Immature natural killer cell (primary cell): ENCODE measurements around the gene STK32C. TPM values are rescaled to one million over a fixed set of nuclear protein-coding genes. Genes with fewer than 3 reads are reported as not detected.

Experiments used
- DNase-seq, 3 donors: peaks; one replicate each; pipeline ENCODE4 v3.0.0; 2022; ENCODE audit warnings: mixed read lengths in 1 of 3
- H3K27ac Mint-ChIP-seq, 6 donors: one replicate each; pipeline ENCODE4 v1.8.0; 2020; ENCODE audit warnings: mixed read lengths in 6 of 6, mild to moderate bottlenecking in 5 of 6, inconsistent platforms in 4 of 6, moderate library complexity in 3 of 6
- H3K27me3 Mint-ChIP-seq, 3 donors: one replicate each; pipeline ENCODE4 v1.8.0; 2020 to 2021; ENCODE audit warnings: low read depth in 3 of 3, mild to moderate bottlenecking in 3 of 3, mixed read lengths in 3 of 3, moderate library complexity in 3 of 3, inconsistent platforms in 1 of 3
- H3K36me3 Mint-ChIP-seq, 3 donors: one replicate each; pipeline ENCODE4 v1.8.0; 2020; ENCODE audit warnings: mixed read lengths in 3 of 3, inconsistent platforms in 2 of 3, mild to moderate bottlenecking in 2 of 3
- H3K4me1 Mint-ChIP-seq, 2 donors: one replicate each; pipeline ENCODE4 v1.8.0; 2020; ENCODE audit warnings: inconsistent platforms in 2 of 2, mild to moderate bottlenecking in 2 of 2, mixed read lengths in 2 of 2, moderate library complexity in 1 of 2
- H3K4me3 Mint-ChIP-seq, 5 donors: one replicate each; pipeline ENCODE4 v1.8.0; 2020; ENCODE audit warnings: mild to moderate bottlenecking in 5 of 5, mixed read lengths in 5 of 5, inconsistent platforms in 3 of 5, moderate library complexity in 3 of 5
- H3K9me3 Mint-ChIP-seq, 6 donors: one replicate each; pipeline ENCODE4 v1.8.0; 2020; ENCODE audit warnings: mild to moderate bottlenecking in 6 of 6, mixed read lengths in 6 of 6, inconsistent platforms in 4 of 6, moderate library complexity in 3 of 6
- polyA plus RNA-seq, 3 donors: library from polyadenylated mRNA; unstranded; fragments of 300-500 nt; fragmentation: Illumina TruSeq; gene quantifications; one replicate each; pipeline ENCODE4 v1.2.3, GENCODE V29; 2021

The STK32C gene
- polyA plus RNA-seq, 3 donors from 2014 or later: 6.3 to 14.2 (median 13.7) TPM

DNA sequence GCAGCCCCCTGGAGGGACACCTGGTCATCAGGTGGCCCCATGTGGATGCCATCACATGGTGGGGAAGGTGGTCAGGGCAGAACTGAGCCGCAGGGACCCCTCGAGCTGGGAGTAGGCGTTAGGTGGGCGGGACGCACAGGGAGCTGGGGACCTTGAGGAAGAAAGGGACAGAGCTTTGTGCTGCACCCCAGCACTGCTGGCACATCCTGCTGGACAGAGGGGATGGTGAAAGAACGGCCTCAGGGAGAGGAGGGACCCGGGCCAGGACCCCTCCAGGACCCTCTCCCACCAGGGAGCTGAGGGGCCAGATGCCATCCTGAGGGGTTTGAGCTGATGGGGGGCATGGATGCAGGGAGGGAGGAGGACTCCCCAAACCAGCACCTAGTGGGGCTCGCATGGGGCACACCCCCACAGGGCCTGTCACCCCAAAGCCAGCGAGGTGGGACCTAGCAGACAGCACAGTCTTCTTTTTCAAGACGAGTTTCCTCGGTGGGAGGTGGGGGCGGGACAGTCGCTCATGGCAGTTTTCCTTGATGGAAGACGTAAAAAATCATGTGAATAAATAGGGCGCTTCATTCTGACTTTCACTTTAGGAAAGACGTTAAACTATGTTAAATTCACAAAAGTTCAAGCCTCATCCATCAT lies 43.3 kb downstream of the STK32C start:
- Mint-ChIP-seq H3K36me3 (no peaks in the 10 kb centered on the region), H3K27ac (no peak overlapping the region), H3K9me3 (no peaks in the 10 kb centered on the region), H3K4me3 (no peak overlapping the region), H3K4me1 (peaks cover 5 to 10% of the 10 kb centered on the region in 2 donors), H3K27me3 (peaks cover 0 to 2% (median 0%) of the 10 kb centered on the region in 3 donors)
- DNase-seq: no peak

DNA sequence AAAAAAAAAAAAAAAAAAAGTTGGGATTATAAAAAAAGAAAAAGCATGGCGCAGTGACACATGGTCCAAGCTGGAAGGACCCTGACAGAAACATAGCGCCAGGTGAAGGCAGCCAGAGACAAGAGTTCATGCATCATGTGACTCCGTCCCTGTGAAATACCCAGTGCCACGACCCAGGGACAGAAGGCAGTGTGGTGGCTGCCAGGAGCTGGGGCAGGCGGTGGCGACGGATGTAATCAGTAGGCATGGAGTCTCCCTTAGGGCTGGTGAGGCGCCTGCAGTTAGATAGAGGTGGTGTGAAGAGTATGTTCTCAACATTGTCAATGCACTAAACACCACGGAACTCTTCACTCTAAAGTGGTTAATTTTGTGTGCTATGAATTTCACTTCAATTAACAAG lies 43.9 kb downstream of the STK32C start:
- peaks cover 0 to 2% (median 0%) of the 10 kb centered on the region in 3 donors for H3K27me3 Mint-ChIP-seq
- no peak overlapping the region for H3K27ac Mint-ChIP-seq

DNA sequence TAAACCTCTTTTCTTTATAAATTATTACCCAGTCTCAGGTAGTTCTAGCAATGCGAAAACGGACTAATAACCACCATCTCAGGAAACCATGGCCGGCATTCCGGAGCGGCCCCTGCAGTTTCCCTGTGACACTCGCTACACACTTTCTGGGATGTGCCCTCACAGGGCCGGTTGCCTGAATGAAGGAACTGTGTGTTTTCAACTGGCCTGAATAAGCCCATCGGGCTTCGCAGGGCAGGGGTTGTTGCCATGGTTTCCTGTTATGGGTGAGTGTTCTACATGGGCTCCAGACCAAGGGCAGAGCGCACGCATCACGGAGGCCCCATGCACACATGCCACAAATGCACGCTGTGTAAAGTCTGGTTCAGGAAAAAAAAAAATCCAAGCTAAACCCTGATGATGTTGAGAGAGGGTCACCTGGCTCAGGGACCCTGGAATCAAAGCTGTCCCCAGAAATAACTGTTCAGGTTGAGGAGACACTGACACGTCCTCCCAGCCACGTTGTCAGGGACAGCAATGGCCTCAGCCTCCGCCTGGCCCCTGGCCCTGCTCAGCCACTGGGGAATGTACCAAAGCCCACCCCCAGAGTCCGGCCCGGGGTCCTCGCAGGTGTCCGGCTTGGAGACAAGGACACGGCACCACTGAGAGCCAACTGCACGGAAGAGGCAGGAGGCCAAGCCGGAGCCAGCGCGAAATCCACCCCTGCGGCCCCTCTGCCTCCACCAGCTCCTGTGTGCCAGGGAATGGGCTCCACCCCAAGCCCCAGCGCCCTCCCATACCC lies 47.9 kb downstream of the STK32C start:
- H3K27me3 Mint-ChIP-seq: peaks cover 0 to 4% (median 0%) of the 10 kb centered on the region in 3 donors
- H3K4me1 Mint-ChIP-seq: peaks cover 0 to 20% of the 10 kb centered on the region in 2 donors
- H3K27ac Mint-ChIP-seq: peak overlapping the region in 1 of 6 donors; percentile 38
- no peak overlapping the region for H3K4me3 Mint-ChIP-seq
- H3K9me3 Mint-ChIP-seq: no peaks in the 10 kb centered on the region
- no peaks in the 10 kb centered on the region for H3K36me3 Mint-ChIP-seq
- DNase-seq: no peak

More for the DNA sequence above, 43.9 kb downstream of the STK32C start:
- Mint-ChIP-seq H3K4me1 (peaks cover 5 to 11% of the 10 kb centered on the region in 2 donors), H3K36me3 (no peaks in the 10 kb centered on the region), H3K4me3 (no peak overlapping the region), H3K9me3 (no peaks in the 10 kb centered on the region)
- DNase-seq: no peak

DNA sequence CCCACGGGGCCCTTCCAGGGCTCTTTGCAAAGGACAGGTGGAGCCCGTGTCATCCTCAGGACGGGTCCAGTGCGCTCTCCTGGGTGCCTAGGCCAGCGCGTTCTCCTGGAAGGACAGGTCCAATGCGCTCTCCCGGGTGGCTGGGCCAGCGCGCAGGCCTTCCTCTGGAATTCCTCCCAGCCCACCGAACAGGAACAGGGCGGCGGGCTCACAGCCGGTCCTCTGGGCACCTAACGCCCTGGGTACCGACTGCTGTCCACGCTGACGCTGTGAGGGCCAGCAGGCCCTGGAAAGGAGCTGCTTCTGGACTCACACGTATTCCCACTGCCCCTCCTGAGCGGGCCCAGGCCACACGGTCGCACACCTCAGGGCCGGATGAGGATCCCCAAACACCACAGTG lies 49.3 kb downstream of the STK32C start:
- no peaks in the 10 kb centered on the region for H3K9me3 Mint-ChIP-seq
- H3K36me3 Mint-ChIP-seq: no peaks in the 10 kb centered on the region
- peaks cover 0 to 28% of the 10 kb centered on the region in 2 donors for H3K4me1 Mint-ChIP-seq
- no peak overlapping the region for H3K4me3 Mint-ChIP-seq
- no peak overlapping the region for H3K27ac Mint-ChIP-seq
- peaks cover 0 to 2% (median 0%) of the 10 kb centered on the region in 3 donors for H3K27me3 Mint-ChIP-seq
- DNase-seq: no peak

DNA sequence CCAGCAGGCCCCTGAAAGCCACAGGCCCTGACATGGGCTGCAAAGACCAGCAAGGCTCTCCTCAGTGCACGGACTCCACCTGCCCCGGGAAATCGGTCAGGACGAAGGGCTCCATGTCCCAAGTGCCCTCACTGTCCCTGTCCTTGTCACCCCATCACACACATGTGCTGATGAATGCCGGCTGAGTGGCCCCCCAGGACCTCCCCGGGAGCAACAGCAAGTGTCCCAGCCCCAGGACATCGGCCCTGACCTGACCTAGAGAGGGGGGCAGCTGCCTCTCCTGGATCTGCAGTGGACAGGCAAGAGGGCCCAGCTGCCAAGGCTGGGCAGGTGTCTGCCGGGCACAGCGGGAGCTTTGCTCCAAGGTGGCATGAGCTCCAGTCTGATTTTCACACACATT lies 49.8 kb downstream of the STK32C start:
- Mint-ChIP-seq H3K36me3 (no peaks in the 10 kb centered on the region), H3K4me3 (no peak overlapping the region), H3K9me3 (no peaks in the 10 kb centered on the region), H3K4me1 (peaks cover 0 to 31% of the 10 kb centered on the region in 2 donors), H3K27ac (peak overlapping the region in 2 of 6 donors; percentile 23 to 34), H3K27me3 (peaks cover 0 to 2% (median 0%) of the 10 kb centered on the region in 3 donors)
- no peak for DNase-seq

DNA sequence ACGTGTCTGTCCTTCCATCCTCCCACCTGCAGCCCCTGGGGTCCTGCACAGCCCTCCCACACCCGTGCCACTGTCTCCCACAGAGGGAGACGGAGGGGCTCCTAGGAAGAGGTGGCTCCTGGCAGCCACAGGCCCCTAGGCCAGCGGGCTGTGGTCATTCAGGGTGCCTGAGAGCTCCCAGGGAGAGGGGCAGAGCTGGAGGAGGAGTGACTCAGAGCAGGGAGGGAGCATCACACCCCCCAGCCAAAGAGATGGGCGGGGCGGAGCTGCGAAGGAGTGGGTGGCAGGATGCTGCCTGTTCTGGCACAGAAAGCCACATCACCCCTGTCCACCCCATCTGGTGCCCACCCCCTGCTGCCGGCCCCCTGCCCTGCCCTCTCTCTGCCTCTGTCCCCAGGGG lies 50.5 kb downstream of the STK32C start:
- H3K4me3 Mint-ChIP-seq: peak overlapping the region in 4 of 5 donors; percentile 32 to 63 (median 40)
- H3K4me1 Mint-ChIP-seq: peaks cover 0 to 33% of the 10 kb centered on the region in 2 donors
- H3K36me3 Mint-ChIP-seq: no peaks in the 10 kb centered on the region
- DNase-seq: peak; percentile 13 to 62 (median 57)
- peak overlapping the region in 4 of 6 donors; percentile 32 to 78 (median 68) for H3K27ac Mint-ChIP-seq
- H3K9me3 Mint-ChIP-seq: no peaks in the 10 kb centered on the region
- peaks cover 0 to 2% (median 0%) of the 10 kb centered on the region in 3 donors for H3K27me3 Mint-ChIP-seq

DNA sequence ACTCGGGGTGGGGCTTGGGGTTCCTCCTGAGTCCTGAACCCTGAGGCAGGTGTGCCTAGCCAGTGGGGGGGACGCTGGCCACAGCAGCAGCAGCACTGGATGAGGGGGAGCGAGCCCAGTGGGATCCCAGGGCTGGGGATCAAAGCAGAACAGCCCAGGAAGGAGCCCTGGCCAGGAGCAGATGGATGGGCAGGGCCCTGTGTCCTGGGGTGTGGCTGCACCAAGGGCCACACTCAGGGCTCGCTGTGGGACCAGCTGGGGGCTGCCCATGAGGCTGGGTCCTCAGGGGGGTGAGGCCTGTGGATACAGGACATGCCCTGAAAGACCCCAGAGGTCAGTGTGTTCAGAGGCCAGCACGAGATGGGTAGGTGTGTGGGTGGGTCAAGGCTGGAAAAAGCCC lies 50.9 kb downstream of the STK32C start:
- H3K27ac Mint-ChIP-seq: peak overlapping the region in 3 of 6 donors; percentile 32 to 78 (median 63)
- H3K9me3 Mint-ChIP-seq: no peaks in the 10 kb centered on the region
- DNase-seq: no peak
- H3K27me3 Mint-ChIP-seq: peaks cover 0 to 2% (median 0%) of the 10 kb centered on the region in 3 donors
- H3K36me3 Mint-ChIP-seq: no peaks in the 10 kb centered on the region
- H3K4me1 Mint-ChIP-seq: peaks cover 0 to 33% of the 10 kb centered on the region in 2 donors
- peak overlapping the region in 2 of 5 donors; percentile 33 to 47 for H3K4me3 Mint-ChIP-seq

DNA sequence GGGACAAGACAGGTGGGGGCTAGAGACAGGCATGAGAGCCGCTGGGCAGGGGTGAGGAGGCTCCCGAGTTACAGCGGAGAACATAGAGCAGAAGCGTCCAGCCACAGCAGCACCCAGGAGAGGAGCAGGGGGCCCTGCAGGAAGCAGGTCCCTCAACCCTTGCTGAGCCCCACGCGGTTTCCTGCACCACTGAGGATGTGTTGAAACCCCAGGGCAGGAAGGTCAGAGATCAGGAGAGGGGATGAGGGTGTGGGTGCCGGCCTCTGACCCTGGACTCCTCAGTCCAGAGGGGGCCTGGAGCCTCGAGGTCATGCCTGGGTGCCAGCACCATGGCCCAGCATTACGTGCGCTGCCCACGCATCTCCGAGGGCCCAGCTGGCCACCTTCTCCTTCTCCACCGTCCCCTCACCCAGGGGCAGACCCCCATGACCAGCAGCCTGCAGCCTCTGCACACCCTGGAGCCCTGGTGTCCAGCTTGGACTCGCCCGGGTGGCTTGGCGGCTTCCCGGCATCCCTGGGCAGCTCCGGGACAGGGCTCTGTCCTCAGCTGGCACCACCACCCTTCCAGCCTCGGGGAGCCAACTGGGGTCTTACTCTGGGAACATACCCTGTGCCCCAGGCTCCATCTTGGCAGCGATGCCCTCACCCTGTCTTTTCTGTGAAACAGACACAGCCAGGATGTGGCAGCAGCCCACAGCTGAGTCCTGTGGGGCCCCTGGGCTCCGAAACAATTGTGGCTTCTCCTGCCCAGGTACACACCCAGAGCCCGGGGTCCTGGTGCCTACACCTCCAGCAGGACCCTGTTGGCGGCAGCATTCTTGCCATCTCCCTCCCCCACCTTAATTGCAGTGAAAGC lies 52.0 kb downstream of the STK32C start:
- H3K27ac Mint-ChIP-seq: peak overlapping the region; percentile 16 to 94 (median 91)
- H3K4me3 Mint-ChIP-seq: peak overlapping the region in 4 of 5 donors; percentile 67 to 77 (median 68)
- H3K9me3 Mint-ChIP-seq: no peaks in the 10 kb centered on the region
- DNase-seq: peak in 2 of 3 donors; percentile 34 to 38
- H3K27me3 Mint-ChIP-seq: peaks cover 0 to 2% (median 0%) of the 10 kb centered on the region in 3 donors
- no peaks in the 10 kb centered on the region for H3K36me3 Mint-ChIP-seq
- peaks cover 0 to 33% of the 10 kb centered on the region in 2 donors for H3K4me1 Mint-ChIP-seq

DNA sequence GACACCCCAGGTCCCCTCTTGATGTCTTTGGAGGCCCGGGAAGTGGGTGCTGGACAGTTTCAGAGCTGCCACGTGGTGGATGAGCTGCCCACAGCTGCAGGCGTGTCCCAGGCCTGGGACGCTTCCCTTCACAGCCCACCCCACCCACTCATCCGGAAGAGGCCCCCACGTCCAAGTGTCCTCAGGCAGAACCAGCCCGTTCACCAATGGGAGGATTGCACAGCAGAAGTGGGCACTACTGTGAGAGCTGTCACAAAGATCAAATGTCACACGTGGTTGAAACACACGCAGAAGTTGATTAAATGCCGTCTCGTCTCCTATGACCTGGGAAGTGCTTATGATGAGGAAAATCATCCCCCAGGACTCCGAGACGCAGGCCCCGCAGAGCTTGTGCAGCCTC lies 52.9 kb downstream of the STK32C start:
- peak overlapping the region; percentile 40 to 94 (median 91) for H3K27ac Mint-ChIP-seq
- H3K4me3 Mint-ChIP-seq: peak overlapping the region in 4 of 5 donors; percentile 67 to 77 (median 68)
- no peaks in the 10 kb centered on the region for H3K36me3 Mint-ChIP-seq
- H3K27me3 Mint-ChIP-seq: peaks cover 0 to 2% (median 0%) of the 10 kb centered on the region in 3 donors
- DNase-seq: peak in 2 of 3 donors; percentile 41 to 58
- H3K4me1 Mint-ChIP-seq: peaks cover 0 to 33% of the 10 kb centered on the region in 2 donors
- H3K9me3 Mint-ChIP-seq: no peaks in the 10 kb centered on the region

DNA sequence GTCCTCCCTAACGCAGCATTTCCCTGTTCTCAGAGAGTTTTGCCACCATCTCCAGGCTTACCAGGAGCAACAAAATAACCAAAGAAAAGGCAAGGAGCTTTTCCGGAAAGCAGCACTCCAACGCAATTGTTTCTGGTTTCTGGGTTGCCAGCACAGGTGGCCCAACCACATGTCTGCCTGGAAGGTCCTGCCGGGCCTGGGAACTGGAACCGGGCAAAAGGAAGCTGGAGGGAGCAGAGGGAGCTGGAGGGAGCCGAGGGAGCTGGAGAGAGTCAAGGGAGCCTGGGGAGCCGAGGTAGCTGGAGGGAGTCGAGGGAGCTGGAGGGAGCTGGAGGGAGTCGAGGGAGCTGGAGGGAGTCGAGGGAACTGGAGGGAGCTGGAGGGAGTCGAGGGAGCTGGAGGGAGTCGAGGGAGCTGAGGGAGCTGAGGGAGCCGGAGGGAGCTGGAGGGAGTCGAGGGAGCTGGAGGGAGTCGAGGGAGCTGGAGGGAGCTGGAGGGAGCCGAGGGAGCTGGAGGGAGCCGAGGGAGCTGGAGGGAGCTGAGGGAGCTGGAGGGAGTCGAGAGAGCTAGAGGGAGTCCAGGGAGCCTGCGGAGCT lies 54.6 kb downstream of the STK32C start:
- no peaks in the 10 kb centered on the region for H3K9me3 Mint-ChIP-seq

DNA sequence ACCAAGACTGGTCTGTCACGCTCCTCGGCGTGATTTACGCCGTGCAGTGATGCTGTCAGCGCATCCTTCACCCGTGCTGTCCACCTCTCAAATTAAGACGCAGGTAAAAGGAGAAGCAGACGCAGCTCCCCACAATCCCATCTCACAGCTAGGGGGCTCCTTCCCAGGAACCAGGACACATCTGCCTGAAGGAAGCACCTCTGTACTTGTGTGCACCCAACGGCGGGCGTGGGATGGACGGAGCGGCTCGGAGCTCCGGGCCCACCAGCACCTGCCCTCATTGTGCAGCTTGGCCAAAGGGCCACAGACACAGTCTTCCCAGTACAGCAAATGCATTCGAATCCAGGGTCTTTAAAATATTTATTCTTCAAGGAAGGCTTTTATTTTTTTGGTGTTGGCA lies 55.3 kb downstream of the STK32C start:
- H3K27ac Mint-ChIP-seq: no peak overlapping the region
- peaks cover 0 to 1% (median 0%) of the 10 kb centered on the region in 6 donors for H3K9me3 Mint-ChIP-seq
- H3K4me3 Mint-ChIP-seq: no peak overlapping the region

More for the DNA sequence above, 54.6 kb downstream of the STK32C start:
- H3K27ac Mint-ChIP-seq: peak overlapping the region in 4 of 6 donors; percentile 49 to 77 (median 66)
- H3K36me3 Mint-ChIP-seq: no peaks in the 10 kb centered on the region
- H3K4me3 Mint-ChIP-seq: no peak overlapping the region
- H3K4me1 Mint-ChIP-seq: peaks cover 0 to 33% of the 10 kb centered on the region in 2 donors
- H3K27me3 Mint-ChIP-seq: peaks cover 0 to 2% (median 0%) of the 10 kb centered on the region in 3 donors
- DNase-seq: no peak

DNA sequence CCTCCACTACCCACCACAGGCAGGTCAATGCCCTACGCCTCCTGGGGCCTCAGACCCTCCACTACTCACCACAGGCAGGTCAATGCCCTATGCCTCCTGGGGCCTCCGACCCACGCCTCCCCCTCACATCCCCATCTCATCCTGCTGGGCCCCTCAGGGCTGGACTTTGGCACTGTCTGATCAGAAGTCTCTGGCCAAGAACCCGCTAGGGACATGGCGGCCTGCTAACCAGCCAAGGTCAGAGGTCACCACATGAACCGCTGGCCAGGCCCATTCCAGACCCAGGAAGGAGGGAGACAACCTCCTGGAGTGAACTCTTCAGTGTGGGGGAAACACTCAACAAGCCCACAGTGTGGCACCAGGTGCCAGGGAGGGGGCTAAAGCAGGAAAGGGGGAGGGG lies 55.8 kb downstream of the STK32C start:
- H3K9me3 Mint-ChIP-seq: peaks cover 0 to 1% (median 0%) of the 10 kb centered on the region in 6 donors
- no peaks in the 10 kb centered on the region for H3K27me3 Mint-ChIP-seq
- no peaks in the 10 kb centered on the region for H3K36me3 Mint-ChIP-seq
- H3K4me3 Mint-ChIP-seq: no peak overlapping the region
- H3K27ac Mint-ChIP-seq: peak overlapping the region in 2 of 6 donors; percentile 34 to 46
- no peak for DNase-seq
- peaks cover 0 to 30% of the 10 kb centered on the region in 2 donors for H3K4me1 Mint-ChIP-seq

More for the DNA sequence above, 55.3 kb downstream of the STK32C start:
- Mint-ChIP-seq H3K4me1 (peaks cover 0 to 30% of the 10 kb centered on the region in 2 donors), H3K27me3 (peaks cover 0 to 2% (median 0%) of the 10 kb centered on the region in 3 donors), H3K36me3 (no peaks in the 10 kb centered on the region)
- no peak for DNase-seq
